ENCODE results near the gene SERPINA6.

DNA sequence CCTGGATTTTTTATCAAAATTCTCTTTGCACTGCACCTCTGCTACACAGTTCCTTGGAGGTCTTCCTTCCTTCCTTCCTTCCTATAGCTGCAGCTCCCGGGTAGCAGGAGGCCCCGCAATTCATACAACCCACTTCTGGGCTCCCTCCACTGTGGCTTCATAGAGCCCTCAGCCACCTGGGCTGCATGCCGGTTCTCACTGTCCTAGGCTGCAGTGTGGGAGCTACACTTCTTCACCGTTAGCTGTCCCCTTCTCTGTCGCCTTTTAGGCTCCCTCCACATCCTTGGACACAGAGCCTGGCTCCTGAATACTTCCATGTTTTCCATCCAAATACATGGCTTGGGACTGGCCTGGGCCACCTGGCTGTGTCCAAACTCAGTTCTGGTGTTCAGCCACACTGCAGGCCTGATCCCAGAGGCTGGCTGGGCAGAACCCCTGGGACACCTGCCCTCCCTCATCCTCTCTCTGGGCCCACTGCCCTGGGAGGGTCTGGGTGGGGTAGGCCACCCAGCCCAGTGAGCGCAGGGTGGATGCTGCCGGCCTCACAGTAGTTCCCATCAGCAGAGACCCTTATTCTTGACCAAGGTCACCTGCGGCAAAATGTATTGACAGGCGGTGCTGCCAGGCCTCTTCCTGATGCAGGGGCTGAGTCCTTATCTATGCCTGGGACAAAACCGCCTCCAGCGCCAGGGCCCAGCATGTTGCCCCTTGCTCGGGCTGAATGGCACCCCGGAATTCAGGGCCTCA, 31.8 kb downstream of the SERPINA6 start:
- TF ChIP-seq CTCF (conservative IDR thresholded peaks at IDR 0.05 in 1 of 2, IDR thresholded peaks at IDR 0.05 in 1 of 2; ENCODE audit: low read depth in 1 of 2, low read length in 2 of 2): no peak
- TF ChIP-seq EZH2 (IDR thresholded peaks at IDR 0.05; ENCODE audit: low read length, missing control alignments): no peak
